ENCODE measurements around the gene FARSB. TPM values are rescaled to one million over a fixed set of nuclear protein-coding genes. Genes with fewer than 3 reads are reported as not detected.
"Not testable (repeated sequence)": the region's sequence is repeated elsewhere in the genome, so short reads cannot be mapped to it uniquely, and the experiment has no call there.

FARSB gene
- total RNA-seq, 4 donors from 2014 or later, result 9.4 to 24.1 (median 16.2) TPM

- no peak overlapping the region for H3K27ac ChIP-seq
- no peak for TF ChIP-seq CTCF (IDR thresholded peaks at IDR 0.05)
- no peak for TF ChIP-seq POLR2A (IDR thresholded peaks at IDR 0.05)
- no peaks in the 10 kb centered on the region for H3K27me3 ChIP-seq
- no peak for DNase-seq
- intact Hi-C loops (cut with DNase I; ENCODE audit: low total_unique reads), result no loop called here
- no peaks in the 10 kb centered on the region for H3K36me3 ChIP-seq
- no peak overlapping the region for H3K4me3 ChIP-seq
- no peaks in the 10 kb centered on the region for H3K4me1 ChIP-seq
- H3K9me3 ChIP-seq, result no peaks in the 10 kb centered on the region
These were observed 64.2 kb downstream of the FARSB start for GRCh38 chr2:222591661-222592060.

GRCh38 chr2:222584589-222584988 lies 71.3 kb downstream of the FARSB start:
- H3K27ac ChIP-seq; H3K36me3 ChIP-seq; H3K4me1 ChIP-seq; H3K9me3 ChIP-seq; H3K4me3 ChIP-seq; DNase-seq; intact Hi-C loops (cut with DNase I; ENCODE audit: low total_unique reads); H3K27me3 ChIP-seq: not testable (repeated sequence)

GRCh38 chr2:222582928-222583327 lies 73.0 kb downstream of the FARSB start:
- no peak overlapping the region for H3K27ac ChIP-seq
- no peaks in the 10 kb centered on the region for H3K4me1 ChIP-seq
- H3K27me3 ChIP-seq, result no peaks in the 10 kb centered on the region
- TF ChIP-seq POLR2A (IDR thresholded peaks at IDR 0.05), result no peak
- no peak for TF ChIP-seq CTCF (IDR thresholded peaks at IDR 0.05)
- intact Hi-C loops (cut with DNase I; ENCODE audit: low total_unique reads), result no loop called here
- H3K4me3 ChIP-seq, result no peak overlapping the region
- no peaks in the 10 kb centered on the region for H3K36me3 ChIP-seq
- no peak for DNase-seq
- no peaks in the 10 kb centered on the region for H3K9me3 ChIP-seq

- intact Hi-C loops (cut with DNase I; ENCODE audit: low total_unique reads), result no loop called here
- peaks cover 0 to 7% of the 10 kb centered on the region in 2 donors for H3K4me1 ChIP-seq
- no peak overlapping the region for H3K27ac ChIP-seq
- H3K36me3 ChIP-seq, result no peaks in the 10 kb centered on the region
- H3K4me3 ChIP-seq, result no peak overlapping the region
- no peaks in the 10 kb centered on the region for H3K9me3 ChIP-seq
- no peaks in the 10 kb centered on the region for H3K27me3 ChIP-seq
- TF ChIP-seq CTCF (IDR thresholded peaks at IDR 0.05), result no peak
- no peak for TF ChIP-seq POLR2A (IDR thresholded peaks at IDR 0.05)
- no peak for DNase-seq
These were observed 78.6 kb downstream of the FARSB start for GRCh38 chr2:222577341-222577740.

- intact Hi-C loops (cut with DNase I; ENCODE audit: low total_unique reads), result no loop called here
- Histone ChIP-seq H3K27me3 (no peaks in the 10 kb centered on the region), H3K27ac (no peak overlapping the region), H3K4me1 (peaks cover 0 to 10% of the 10 kb centered on the region in 2 donors), H3K9me3 (no peaks in the 10 kb centered on the region), H3K4me3 (no peak overlapping the region), H3K36me3 (no peaks in the 10 kb centered on the region)
- DNase-seq, result no peak
- TF ChIP-seq CTCF (IDR thresholded peaks at IDR 0.05), result no peak
- TF ChIP-seq POLR2A (IDR thresholded peaks at IDR 0.05), result no peak
These were observed 79.5 kb downstream of the FARSB start for GRCh38 chr2:222576171-222577081.

Measured in uterus (tissue), 4 donors.